GM21619 (cell line): ENCODE measurements around the gene MLLT1.

Experiments
- ATAC-seq: cut with Tn5 transposase; IDR thresholded peaks from one replicate; pipeline ENCODE4 v1.9.1; 2021; ENCODE audit not compliant: unreplicated experiment

MLLT1 gene

DNA sequence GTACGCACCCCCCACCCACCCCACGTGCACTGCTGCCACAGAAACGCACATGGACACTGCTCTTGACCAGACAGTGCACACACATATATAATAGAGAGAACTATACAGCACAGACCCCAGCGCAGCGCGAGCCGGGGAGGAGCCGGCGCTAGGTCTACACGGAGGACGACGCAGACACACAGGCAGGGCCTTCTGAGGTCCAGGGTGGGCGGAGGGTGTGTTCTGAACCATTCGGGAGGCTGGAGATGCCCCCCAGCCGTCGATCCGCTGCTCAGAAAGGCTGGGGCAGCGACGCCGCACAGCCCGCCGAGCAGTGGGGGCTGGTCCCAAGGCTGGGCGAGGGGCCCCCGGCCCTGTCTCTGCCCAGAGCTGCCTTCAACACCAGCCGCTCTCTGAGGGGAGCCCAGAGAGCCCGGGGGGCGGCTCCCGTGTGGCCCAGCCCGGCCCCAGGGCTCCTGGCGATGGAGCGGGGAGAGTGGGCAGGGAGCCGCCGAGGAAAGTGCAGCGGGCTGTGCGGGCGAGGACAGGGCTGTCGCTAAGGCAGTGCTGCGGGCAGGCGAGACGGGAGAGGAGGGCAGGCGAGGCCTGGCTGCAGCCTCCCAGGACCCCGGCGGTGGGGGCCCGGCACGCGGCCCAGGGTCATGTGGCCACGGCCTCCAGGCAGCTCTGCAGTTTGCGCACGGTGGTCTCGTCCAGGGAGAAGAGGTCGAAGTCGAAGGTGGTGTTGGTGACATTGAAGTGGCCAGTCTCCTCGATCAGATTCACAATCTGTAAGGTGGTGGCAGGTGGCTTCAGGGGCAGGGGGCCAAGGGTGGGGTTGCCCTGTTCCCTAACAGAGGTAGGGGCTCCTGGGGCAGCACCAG, 67.1 kb downstream of the MLLT1 start:
- no peak for ATAC-seq

GRCh38 chr19:6211632-6212402, 68.0 kb downstream of the MLLT1 start:
- ATAC-seq, result no peak

DNA sequence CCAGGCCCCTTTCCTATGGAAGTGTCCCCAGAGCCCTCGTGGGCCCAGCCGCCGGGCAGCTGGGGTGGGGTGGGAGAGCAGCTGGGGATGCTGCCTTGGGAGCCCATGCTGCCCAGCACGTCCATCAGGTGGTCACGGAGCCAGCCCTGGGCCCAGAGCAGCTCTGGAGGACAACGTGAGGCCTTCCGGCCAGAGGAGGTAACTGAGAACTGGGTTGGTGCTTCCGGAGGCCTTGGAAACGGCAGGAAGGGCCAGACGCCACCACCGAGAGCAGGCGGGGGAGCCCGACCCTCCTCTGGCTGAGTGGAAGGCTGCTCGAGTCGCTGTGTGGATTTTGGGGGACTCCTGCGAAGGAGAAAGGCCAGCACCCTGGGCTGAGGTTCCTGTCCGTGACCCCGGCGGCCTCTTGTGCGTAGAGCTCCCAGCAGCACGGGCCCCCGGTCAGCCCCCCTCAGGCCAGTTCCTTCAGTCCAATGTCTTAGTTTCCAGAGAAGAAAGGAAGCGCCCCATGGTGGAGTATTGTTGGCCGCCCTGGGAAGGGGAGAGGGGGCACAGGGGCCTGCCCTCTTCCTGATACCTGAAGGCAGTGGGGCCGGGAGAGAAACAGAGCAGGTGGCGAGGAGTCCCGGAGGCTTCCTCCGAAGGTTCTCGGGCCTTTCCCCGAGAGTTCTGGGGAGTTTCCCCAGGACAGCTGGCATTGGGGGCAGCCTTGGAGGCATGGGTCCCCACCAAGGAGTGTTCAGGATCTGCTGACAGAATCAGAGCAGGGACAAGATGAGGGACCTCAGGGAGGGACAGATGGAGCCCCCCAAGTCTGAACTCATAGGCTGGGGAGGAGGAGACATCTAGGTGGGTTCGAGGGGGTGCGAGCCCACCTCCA, 68.8 kb downstream of the MLLT1 start:
- ATAC-seq, result no peak

GRCh38 chr19:6210091-6210490, 69.7 kb downstream of the MLLT1 start:
- ATAC-seq, result no peak

DNA sequence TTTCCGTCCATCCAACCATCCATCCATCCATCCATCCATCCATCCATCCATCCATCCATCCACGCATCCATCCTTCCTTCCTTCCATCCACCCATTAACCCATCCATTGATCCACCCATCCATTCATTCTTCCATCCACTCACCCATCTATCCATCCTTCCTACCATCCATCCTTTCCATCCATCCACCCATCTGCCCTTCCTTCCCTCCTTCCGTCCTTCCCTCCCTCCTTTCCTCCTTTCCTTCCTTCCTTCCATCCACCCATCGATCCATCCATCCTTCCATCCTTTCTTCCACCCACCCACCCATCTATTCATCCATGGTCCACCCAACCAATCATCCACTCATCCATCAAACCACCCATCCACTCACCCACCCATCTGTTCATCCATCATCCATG, 70.1 kb downstream of the MLLT1 start:
- ATAC-seq, result no peak

GRCh38 chr19:6209233-6209632, 70.5 kb downstream of the MLLT1 start:
- ATAC-seq, result no peak

DNA sequence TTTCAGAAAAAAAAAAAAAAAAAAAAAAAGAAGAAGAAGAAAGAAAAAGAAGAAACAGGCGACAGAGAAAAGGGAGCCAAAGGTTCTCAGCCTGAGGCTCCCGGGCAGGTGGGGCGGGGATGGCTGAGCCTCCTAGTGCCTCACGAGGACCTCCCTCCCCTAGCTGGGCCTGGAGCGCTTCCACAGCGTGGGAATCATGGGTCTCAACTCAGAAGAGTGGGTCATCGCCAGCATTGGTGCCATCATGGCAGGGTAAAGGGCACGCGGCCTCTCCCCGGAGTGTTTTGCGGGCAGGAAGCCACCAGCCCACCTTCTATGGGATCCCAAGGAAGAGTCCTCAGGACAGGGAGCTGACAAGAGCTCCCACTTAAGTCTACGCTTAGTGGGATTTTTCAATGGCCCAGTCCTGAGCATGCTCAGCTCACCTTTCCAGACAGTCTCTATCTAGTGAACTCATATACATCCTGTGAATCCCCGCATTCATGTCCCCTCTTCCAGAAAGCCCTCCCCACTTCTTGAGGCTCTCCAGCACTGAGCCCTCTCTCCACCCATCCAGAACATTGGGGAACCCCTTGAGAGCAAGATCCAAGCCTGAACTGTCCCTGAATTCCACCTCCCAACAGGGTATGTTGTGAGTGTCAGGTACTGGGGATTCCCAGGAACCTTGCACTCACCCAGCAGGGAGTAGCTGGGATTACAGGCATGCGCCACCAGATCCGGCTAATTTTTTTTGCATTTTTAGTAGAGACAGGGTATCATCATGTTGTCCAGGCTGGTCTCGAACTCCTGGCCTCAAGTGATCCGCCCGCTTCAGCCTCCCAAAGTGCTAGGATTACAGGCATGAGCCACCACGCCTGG, 74.7 kb downstream of the MLLT1 start:
- ATAC-seq, result no peak

DNA sequence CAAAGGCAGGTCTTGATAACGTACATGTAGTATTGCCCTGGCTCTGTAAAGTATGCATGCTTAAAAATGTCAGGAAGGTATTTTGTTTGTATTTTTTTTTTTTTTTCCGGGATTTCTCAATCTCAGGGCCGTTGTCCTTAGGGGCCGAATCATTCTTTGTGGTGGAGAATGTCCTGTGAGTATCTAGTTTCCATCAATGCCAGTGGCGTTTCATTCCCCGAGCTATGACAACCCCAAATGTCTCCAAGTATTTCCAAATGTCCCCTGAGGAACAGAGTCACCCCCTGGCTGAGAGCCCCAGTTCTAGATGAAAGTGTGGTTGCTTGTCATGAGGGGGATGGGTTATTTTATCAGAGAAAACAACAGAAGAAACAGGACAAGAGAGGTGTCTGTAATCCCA, 75.6 kb downstream of the MLLT1 start:
- ATAC-seq, result no peak

DNA sequence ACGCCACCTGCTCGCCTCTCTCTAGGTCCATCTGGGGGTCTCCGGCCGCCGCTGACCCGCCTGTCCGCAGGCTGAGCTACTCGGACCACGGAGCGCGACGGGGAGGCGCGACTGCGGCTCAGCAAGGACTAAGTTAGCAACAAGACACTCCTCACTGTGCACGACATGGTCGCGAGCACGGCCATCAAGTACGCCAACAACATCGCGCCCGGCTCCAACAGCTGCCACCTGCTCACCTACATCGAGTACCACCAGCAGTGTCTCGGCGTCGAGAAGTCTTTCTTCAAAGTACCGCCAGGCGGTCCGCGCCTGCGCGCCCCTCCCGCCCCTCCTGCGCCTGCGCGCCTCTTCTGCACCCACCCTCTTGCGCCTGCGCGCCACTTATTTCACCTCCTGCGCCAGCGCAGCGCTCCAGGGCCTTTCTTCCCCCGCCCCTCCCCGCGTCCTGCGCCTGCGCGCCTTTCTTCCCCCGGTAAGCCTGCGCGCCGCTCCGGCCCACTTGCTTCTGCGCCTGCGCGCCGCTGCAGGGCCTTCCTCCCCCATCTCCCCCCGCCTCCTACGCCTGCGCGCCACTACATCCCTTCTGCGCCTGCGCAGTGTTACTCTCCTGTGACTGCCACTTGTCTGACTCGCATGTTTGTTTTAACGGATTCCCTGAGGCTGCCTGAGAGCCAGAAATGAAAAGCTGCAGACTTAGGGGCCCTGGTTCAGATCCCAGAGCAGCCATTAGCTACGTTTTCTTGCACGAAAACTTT, 80.4 kb downstream of the MLLT1 start:
- peak; percentile 65 for ATAC-seq

- peak; percentile 17 for ATAC-seq
These were observed 80.9 kb downstream of the MLLT1 start for GRCh38 chr19:6198896-6199239.

DNA sequence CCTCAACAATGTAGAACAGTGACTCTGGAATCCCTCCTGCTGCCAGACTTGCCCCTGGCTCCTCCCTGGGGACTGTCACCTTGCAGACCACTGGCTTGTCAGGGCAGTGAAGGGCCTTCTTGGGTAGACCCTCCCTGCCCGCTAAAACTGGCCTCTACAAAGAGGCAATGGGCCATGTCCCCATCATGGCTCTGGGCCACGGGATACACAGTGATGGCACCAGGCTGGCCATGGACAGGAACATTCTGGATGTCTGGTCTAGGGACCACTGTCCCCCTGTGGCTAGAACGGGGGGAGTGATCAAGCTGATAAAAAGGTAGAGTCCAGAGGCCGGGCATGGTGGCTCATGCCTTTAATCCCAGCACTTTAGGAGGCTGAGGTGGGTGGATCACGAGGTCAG, 83.4 kb downstream of the MLLT1 start:
- no peak for ATAC-seq

GRCh38 chr19:6188811-6189210, 91.0 kb downstream of the MLLT1 start:
- no peak for ATAC-seq

GRCh38 chr19:6187374-6187773, 92.4 kb downstream of the MLLT1 start:
- no peak for ATAC-seq

DNA sequence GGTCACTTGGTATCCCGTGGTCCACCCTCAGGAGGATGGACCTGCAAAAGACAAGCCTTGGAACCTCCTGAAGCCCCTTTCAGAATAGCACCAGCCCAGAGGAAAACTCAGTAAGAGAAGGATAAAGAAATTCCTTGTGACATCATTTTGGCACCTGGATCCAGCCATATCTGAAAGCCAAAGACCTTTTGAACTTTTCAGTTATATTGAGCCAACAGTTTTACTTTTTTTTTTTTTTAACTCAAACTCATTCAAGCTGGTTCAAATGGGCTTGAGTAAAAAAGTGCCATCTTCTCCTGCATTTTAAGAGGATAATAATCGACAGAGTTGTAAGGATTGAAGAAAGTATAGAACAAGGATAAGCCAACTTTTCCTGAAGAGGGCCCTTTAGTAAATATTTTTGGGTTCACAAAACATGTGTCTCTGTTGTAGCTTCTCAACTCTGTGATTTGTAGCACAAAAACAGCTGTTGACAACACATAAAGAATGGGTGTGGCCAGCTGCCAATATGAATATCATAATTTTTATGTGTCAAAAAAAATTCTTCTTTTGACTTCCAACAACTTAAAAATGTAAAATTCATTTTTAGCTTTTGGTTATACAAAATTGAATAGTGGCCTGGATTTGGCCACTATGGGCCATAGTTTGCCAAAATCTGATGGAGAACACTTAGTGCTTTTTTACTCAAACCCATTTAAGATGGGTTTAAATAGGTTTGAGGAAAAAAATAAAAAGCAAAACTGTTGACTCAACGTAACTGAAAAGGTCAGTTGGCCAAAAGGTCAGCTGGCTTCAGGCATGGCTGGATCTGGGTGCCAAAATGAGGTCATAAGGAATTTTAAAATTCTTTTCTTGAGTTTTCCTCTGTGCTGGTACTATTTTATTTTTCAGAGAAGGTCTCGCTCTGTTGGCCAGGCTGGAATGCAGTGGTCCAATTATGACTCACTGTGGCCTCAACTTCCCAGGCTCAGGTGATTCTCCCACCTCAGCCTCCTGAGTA, 93.6 kb downstream of the MLLT1 start:
- no peak for ATAC-seq

GRCh38 chr19:6185093-6185834, 94.5 kb downstream of the MLLT1 start:
- no peak for ATAC-seq

DNA sequence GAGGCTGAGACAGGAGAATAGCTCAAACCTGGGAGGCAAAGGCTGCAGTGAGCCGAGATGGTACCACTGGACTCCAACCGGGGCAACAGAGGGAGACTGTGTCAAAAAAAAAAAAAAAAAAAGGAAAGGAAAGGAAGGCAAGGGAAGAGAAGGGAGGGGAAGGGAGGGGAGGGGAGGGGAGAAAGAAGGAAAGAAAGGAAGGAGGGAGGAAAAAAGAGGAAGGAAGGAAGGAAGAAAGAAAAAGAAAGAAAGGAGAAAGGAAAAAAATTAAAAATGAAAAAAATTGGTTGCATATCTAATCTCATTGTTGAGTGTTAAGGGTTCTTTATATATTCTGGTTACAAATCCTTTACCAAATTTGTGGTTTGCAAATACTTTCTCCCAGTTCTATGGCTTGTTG, 98.7 kb downstream of the MLLT1 start:
- ATAC-seq, result no peak

GRCh38 chr19:6173190-6173589, 106.6 kb downstream of the MLLT1 start:
- ATAC-seq, result no peak
